SU-DHL-6 (cell line): ENCODE results near the gene IL11.

Source experiments
- EZH2phosphoT487 ChIP-seq: fragments of 200-600 bp; sonication (generic), shearing (Covaris generic); conservative IDR thresholded peaks from 2 replicates; pipeline ENCODE4 v1.6.1; 2018; ENCODE audit warnings: mild to moderate bottlenecking, antibody characterized with exemption, low read length, moderate library complexity, mixed read lengths
- TF ChIP-seq, protein P1 (sequence below): fragments of 200-600 bp; sonication (generic); IDR thresholded peaks from one replicate; pipeline ENCODE4 v1.5.1; 2017; ENCODE audit warnings: antibody characterized with exemption, mild to moderate bottlenecking, low read length, moderate library complexity; ENCODE audit not compliant: insufficient read depth, poor library complexity, severe bottlenecking

DNA sequence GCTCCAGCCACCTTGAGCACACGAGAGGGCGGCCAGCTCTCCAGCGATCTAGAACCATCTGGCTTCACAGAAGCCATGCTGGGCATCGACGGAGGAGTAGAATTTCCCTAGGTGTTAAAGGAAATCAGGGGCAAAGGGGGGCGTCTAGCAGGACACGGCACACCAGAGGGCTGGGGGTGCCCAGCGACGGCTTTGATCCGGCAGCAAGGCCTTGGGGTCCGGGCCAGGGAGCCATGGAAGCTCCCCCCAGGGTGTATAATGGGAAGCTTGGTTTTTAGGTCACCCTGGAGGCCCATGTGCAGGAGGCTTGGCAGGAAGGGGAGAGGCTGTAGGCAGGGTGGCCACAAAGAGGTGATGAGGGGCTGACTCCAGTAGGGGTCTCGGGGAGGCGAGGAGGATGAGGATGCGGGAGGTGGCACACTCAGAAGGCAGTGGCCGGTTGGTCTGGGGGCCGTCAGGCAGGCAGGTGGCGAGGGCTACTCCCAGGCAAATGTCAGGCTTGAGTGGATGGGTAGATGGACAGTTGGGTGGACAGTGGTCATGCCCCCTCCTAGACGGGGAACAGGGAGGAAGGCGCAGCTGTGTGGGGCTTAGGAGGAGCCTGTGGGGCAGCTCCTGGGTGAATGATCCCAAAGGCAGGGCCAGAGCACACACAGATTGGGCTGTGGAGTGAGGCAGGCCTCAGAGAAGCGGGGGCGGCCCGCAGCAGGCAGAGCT is 25.0 kb downstream of the IL11 start:
- TF ChIP-seq, protein P1, sequence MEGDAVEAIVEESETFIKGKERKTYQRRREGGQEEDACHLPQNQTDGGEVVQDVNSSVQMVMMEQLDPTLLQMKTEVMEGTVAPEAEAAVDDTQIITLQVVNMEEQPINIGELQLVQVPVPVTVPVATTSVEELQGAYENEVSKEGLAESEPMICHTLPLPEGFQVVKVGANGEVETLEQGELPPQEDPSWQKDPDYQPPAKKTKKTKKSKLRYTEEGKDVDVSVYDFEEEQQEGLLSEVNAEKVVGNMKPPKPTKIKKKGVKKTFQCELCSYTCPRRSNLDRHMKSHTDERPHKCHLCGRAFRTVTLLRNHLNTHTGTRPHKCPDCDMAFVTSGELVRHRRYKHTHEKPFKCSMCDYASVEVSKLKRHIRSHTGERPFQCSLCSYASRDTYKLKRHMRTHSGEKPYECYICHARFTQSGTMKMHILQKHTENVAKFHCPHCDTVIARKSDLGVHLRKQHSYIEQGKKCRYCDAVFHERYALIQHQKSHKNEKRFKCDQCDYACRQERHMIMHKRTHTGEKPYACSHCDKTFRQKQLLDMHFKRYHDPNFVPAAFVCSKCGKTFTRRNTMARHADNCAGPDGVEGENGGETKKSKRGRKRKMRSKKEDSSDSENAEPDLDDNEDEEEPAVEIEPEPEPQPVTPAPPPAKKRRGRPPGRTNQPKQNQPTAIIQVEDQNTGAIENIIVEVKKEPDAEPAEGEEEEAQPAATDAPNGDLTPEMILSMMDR, result no peak
- no peak for TF ChIP-seq EZH2phosphoT487
